T-helper 22 cell (primary cell): Measurements from ENCODE around the gene JSRP1.

Experiments
- DNase-seq: peaks from one replicate; pipeline ENCODE4 v3.0.0-alpha.2; 2020; ENCODE audit warnings: low read depth

Gene JSRP1

GRCh38 chr19:2216361-2217225 is 39.6 kb downstream of the JSRP1 start:
- DNase-seq: no peak

GRCh38 chr19:2215281-2215751 is 40.9 kb downstream of the JSRP1 start:
- DNase-seq: no peak

DNA sequence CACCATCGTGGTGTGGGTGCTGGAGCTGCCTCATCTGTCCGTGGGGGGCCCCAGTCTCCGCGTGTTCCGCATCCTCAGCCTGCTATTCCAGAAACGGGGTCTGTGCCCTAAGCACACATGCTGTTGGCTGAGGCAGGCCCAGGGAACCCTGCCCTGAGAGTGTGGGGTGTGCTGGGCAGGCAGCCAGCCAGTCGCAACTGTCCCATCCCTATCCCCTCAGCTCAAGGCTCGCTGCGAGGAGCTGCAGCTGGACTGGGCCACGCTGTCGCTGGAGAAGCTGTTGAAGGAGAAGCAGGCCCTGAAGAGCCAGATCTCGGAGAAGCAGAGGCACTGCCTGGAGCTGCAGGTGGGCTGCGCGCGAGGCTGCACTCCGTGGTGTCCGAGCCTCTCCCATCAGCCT is 42.0 kb downstream of the JSRP1 start:
- DNase-seq: no peak

GRCh38 chr19:2213799-2214198 is 42.4 kb downstream of the JSRP1 start:
- no peak for DNase-seq

DNA sequence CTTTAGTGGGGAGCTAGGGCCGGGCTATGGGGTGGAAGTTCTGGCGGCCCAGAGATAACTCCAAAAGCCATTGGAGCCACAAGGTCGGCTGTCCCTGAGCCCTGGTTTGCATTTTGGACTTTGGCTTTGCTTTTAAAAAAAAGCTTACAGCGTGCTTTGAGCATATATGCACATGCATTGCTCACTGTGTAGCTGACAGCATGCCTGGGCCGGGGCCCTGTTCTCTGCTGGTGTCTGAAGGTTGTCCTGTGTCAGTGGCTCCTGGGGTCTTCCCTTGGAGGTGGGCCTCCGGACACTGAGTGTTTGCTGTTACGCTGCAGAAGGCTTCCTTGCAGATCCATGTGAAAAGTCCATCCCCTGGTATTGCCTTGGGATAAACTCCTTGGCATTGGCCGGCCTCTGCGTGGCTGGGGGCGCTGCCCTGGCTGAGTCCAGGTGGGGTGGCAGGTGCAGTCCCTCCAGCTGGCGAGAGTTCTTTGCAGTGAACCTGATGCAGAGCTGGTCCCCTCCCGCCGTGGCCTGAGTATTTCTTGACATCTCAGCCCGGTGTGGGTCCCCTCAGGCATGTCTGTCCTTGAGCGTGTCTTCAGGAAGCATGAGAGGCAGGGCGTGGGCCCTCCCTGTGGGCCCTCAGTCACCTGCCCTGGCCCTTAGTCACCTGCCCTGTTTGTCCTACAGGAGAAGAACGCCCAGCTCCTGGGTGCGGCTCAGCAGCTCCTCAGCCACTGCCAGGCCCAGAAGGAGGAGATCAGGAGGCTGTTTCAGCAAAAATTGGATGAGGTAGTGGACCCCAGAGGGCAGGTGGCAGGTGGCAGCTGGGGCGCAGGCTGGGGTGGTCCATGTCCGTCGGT is 43.1 kb downstream of the JSRP1 start:
- no peak for DNase-seq

GRCh38 chr19:2210987-2211740 is 45.1 kb downstream of the JSRP1 start:
- no peak for DNase-seq

DNA sequence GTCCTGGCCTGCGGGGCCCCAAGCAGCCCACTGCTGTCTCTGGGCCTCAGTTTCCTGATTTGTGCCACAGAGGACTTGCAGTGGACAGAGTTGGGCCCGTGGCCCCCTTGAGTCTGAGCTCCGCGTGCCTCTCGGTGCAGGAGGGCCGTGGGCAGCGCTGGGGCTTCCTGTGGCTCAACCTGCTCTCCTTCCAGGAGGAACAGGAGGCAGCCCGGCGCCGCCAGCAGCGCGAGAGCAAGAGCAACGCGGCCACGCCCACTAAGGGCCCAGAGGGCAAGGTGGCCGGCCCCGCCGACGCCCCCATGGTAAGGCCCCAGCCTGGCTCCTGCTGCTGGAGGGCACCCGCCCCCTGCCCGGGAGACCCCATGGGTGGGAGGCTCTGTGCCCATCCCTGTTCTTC is 46.0 kb downstream of the JSRP1 start:
- no peak for DNase-seq

- DNase-seq: no peak
Observed at GRCh38 chr19:2209408-2209807, 46.8 kb downstream of the JSRP1 start.

GRCh38 chr19:2208975-2209374 is 47.2 kb downstream of the JSRP1 start:
- no peak for DNase-seq

- DNase-seq: no peak
Observed at GRCh38 chr19:2207991-2208860, 48.0 kb downstream of the JSRP1 start.

DNA sequence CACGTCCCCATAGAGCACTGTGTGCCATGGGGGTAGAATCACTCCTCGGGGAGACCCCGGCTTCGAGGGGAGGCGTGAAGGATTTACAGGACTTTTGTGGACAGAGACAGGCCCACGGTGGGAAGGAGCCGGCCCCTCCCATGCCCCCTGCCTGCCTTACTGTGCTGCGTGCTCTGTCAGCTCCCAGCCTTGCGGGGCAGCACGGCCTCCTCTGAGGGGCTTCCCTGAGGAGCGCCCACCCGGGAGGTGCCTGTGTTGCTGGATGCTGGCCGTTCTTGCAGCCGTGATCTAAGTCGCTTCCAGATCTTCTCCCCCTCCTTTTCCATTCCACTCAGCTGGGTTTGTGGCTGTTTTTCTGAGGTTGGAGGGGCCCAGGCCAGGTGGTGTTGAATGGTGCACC is 49.2 kb downstream of the JSRP1 start:
- no peak for DNase-seq

- no peak for DNase-seq
Observed at GRCh38 chr19:2202366-2202765, 53.9 kb downstream of the JSRP1 start.
